Gastroesophageal sphincter (tissue), 4 donors: ENCODE measurements around the gene STK24. TPM values are rescaled to one million over a fixed set of nuclear protein-coding genes. Genes with fewer than 3 reads are reported as not detected.
A peak's percentile ranks its signal among the peaks of the same experiment; 100 is the strongest.

Experiments used
- ATAC-seq: fragments of 150-250 bp; one replicate; pipeline ENCODE4 v1.9.1; 2016; ENCODE audit warnings: mild to moderate bottlenecking, moderate library complexity
- H3K27ac ChIP-seq, 4 donors: fragments of 200-600 bp; sonication (generic) in 3 of 4; 1 replicate in 3 of 4; 2 replicates in 1 of 4; pipeline ENCODE4 v1.5.1; 2016 to 2019
- H3K27me3 ChIP-seq: fragments of 200-600 bp; sonication (generic); one replicate; pipeline ENCODE4 v1.5.1; 2019
- H3K36me3 ChIP-seq, 2 donors: fragments of 200-600 bp; sonication (generic); one replicate each; pipeline ENCODE4 v1.5.1; 2019; ENCODE audit warnings: control low read depth in 1 of 2
- H3K4me1 ChIP-seq, 3 donors: fragments of 200-600 bp; sonication (generic); 1 replicate in 2 of 3; 2 replicates in 1 of 3; pipeline ENCODE4 v1.5.1; 2016 to 2019; ENCODE audit warnings: control low read depth in 2 of 3
- H3K4me3 ChIP-seq, 2 donors: fragments of 200-600 bp; sonication (generic); one replicate each; pipeline ENCODE4 v1.5.1; 2019; ENCODE audit warnings: mild to moderate bottlenecking in 1 of 2, moderate library complexity in 1 of 2
- H3K9me3 ChIP-seq, 3 donors: fragments of 200-600 bp; sonication (generic); one replicate each; pipeline ENCODE4 v1.5.1; 2017 to 2019; ENCODE audit warnings: control low read depth in 2 of 3
- CTCF ChIP-seq, 4 experiments: fragments of 200-600 bp in 2 of 4; fragments of 450-650 bp in 2 of 4; sonication (generic) in 1 of 4; IDR thresholded peaks; one replicate each; pipeline ENCODE4 v1.5.1; 2017 to 2019; ENCODE audit warnings: antibody characterized with exemption in 4 of 4, mild to moderate bottlenecking in 2 of 4, moderate library complexity in 2 of 4
- EP300 ChIP-seq: sonication (generic); formaldehyde crosslinking; IDR thresholded peaks from one replicate; pipeline ENCODE4 v1.6.1; 2017; ENCODE audit warnings: antibody characterized with exemption, mild to moderate bottlenecking
- POLR2A ChIP-seq, 2 donors: fragments of 450-650 bp; IDR thresholded peaks; one replicate each; pipeline ENCODE4 v1.6.1; 2017; ENCODE audit warnings: antibody characterized with exemption in 2 of 2, mild to moderate bottlenecking in 2 of 2, moderate library complexity in 1 of 2
- POLR2AphosphoS5 ChIP-seq: sonication (generic); formaldehyde crosslinking; IDR thresholded peaks from one replicate; pipeline ENCODE4 v1.6.1; 2017; ENCODE audit warnings: antibody characterized with exemption
- WGBS, 2 donors: methylation state at CpG; one replicate each; pipeline ENCODE4 v1.1.5; 2018; ENCODE audit warnings: low coverage in 1 of 2; 5-methylcytosine and 5-hydroxymethylcytosine counted together
- total RNA-seq, 4 donors: library from RNA; depleted of rRNA; stranded (reverse); fragments of >200 nt; gene quantifications; one replicate each; pipeline ENCODE4 v1.1.0, GENCODE V29; 2016

Gene STK24
- total RNA-seq, 4 donors from 2014 or later, result 60.2 to 157 (median 102) TPM

- Histone ChIP-seq H3K36me3 (no peaks in the 10 kb centered on the region), H3K4me3 (no peak overlapping the region), H3K27ac (no peak overlapping the region), H3K4me1 (peaks cover 3 to 97% (median 59%) of the 10 kb centered on the region in 3 donors), H3K9me3 (no peaks in the 10 kb centered on the region), H3K27me3 (no peaks in the 10 kb centered on the region)
- 62% methylated on average over 6 of the region's 11 CpGs; no CpG with 5 or more reads in 1 of the 2 donors for WGBS, 2 donors
- no peak for ATAC-seq
- TF ChIP-seq EP300 (no peak), POLR2AphosphoS5 (no peak), POLR2A (IDR thresholded peaks at IDR 0.05) (no peak), CTCF (IDR thresholded peaks at IDR 0.05) (no peak)
These were observed 52.1 kb downstream of the STK24 start for GRCh38 chr13:98524793-98525192.

DNA sequence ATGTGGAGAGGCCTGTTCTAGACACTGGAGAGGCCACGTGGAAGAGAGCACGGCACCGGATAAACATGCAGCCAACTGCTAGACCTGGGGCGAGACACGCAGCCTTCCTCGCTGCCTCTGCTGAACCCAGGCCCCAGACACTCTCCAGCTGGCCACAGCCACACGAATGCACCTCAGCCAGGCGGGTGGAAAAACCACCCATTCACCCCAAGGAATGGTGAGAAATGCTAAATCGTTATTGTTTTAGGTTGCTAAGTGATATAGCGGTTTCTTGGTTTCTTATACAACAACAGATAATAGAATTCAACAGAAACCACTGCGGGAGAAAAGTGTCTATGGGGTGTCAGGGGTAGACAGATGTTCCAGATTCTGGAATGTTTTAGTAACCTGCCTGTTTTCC lies 52.5 kb downstream of the STK24 start:
- no peaks in the 10 kb centered on the region for H3K27me3 ChIP-seq
- WGBS, 2 donors, result 52% methylated on average over 3 of the region's 11 CpGs; no CpG with 5 or more reads in 1 of the 2 donors
- peaks cover 3 to 97% (median 55%) of the 10 kb centered on the region in 3 donors for H3K4me1 ChIP-seq
- no peak overlapping the region for H3K4me3 ChIP-seq
- no peak overlapping the region for H3K27ac ChIP-seq
- TF ChIP-seq POLR2AphosphoS5 (no peak), CTCF (IDR thresholded peaks at IDR 0.05) (no peak), EP300 (no peak), POLR2A (IDR thresholded peaks at IDR 0.05) (no peak)
- no peaks in the 10 kb centered on the region for H3K36me3 ChIP-seq
- ATAC-seq, result no peak
- no peaks in the 10 kb centered on the region for H3K9me3 ChIP-seq

GRCh38 chr13:98523455-98524102 lies 53.3 kb downstream of the STK24 start:
- no peak for TF ChIP-seq POLR2A (IDR thresholded peaks at IDR 0.05)
- no peak for TF ChIP-seq CTCF (IDR thresholded peaks at IDR 0.05)
- TF ChIP-seq EP300, result no peak
- no peak for TF ChIP-seq POLR2AphosphoS5
- WGBS, 2 donors, result 78% methylated on average over 4 of the region's 16 CpGs; no CpG with 5 or more reads in 1 of the 2 donors
- ATAC-seq, result no peak
- H3K9me3 ChIP-seq, result no peaks in the 10 kb centered on the region
- peaks cover 3 to 91% (median 49%) of the 10 kb centered on the region in 3 donors for H3K4me1 ChIP-seq
- H3K27ac ChIP-seq, result no peak overlapping the region
- H3K27me3 ChIP-seq, result no peaks in the 10 kb centered on the region
- H3K36me3 ChIP-seq, result no peaks in the 10 kb centered on the region
- H3K4me3 ChIP-seq, result no peak overlapping the region

DNA sequence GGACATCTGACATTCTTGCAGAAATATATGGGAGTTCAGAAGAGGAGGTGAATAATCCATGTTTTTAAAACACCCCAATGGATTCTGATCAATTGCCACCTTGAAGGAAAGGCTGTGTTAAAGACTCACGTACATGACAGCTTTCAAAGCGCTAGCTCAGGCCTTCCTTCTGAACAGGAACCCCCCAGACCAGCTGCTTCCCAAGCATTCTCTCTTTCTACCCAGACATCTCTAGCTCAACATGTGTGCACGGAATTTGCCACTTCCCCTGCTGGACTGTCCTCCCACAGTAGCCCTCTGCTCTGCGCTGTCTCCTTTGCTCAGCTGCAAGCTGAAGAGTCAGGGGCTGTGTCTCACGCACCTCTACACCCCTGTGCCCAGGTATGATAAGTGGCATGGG lies 54.5 kb downstream of the STK24 start:
- H3K9me3 ChIP-seq, result no peaks in the 10 kb centered on the region
- peaks cover 0 to 9% of the 10 kb centered on the region in 2 donors for H3K36me3 ChIP-seq
- peaks cover 3 to 81% (median 49%) of the 10 kb centered on the region in 3 donors for H3K4me1 ChIP-seq
- TF ChIP-seq CTCF (IDR thresholded peaks at IDR 0.05) (no peak), EP300 (no peak), POLR2AphosphoS5 (no peak), POLR2A (IDR thresholded peaks at IDR 0.05) (no peak)
- no peaks in the 10 kb centered on the region for H3K27me3 ChIP-seq
- 78 to 92% methylated on average over 4 of the region's 5 CpGs for WGBS, 2 donors
- H3K27ac ChIP-seq, result peak overlapping the region in 1 of 4 donors; percentile 13
- H3K4me3 ChIP-seq, result no peak overlapping the region
- no peak for ATAC-seq
